K562 (cell line): ENCODE results near the gene AHCYL2. TPM values are rescaled to one million over a fixed set of nuclear protein-coding genes. Genes with fewer than 3 reads are reported as not detected.

Experiments
- CTCF ChIP-seq, 3 experiments: IDR thresholded peaks in 2 of 3; conservative IDR thresholded peaks in 1 of 3; 2 replicates each; pipeline ENCODE4 v1.5.1; 2011 to 2012; ENCODE audit warnings: low read length in 3 of 3, mild to moderate bottlenecking in 3 of 3, control low read depth in 2 of 3, improper control_type of control experiment in 1 of 3, inconsistent platforms in 1 of 3, low read depth in 1 of 3, mixed read lengths in 1 of 3, moderate library complexity in 1 of 3; ENCODE audit not compliant: insufficient read depth in 2 of 3
- ELF2 ChIP-seq: fragments of 250-450 bp; sonication (Bioruptor Pico); IDR thresholded peaks from 2 replicates; pipeline ENCODE4 v1.5.0; 2021; ENCODE audit warnings: mild to moderate bottlenecking
- FOXK2 ChIP-seq, 2 experiments: fragments of 450-650 bp; IDR thresholded peaks in 1 of 2; conservative IDR thresholded peaks in 1 of 2; 2 replicates each; pipeline ENCODE4 v1.6.1; 2016; ENCODE audit warnings: low read depth in 2 of 2, mild to moderate bottlenecking in 1 of 2
- GATAD2A ChIP-seq: fragments of 450-650 bp; IDR thresholded peaks from 2 replicates; pipeline ENCODE4 v1.6.1; 2017
- KAT8 ChIP-seq: fragments of 450-650 bp; IDR thresholded peaks from 2 replicates; pipeline ENCODE4 v1.6.1; 2016; ENCODE audit warnings: low read depth, mild to moderate bottlenecking
- KLF6 ChIP-seq: fragments of 250-450 bp; sonication (Bioruptor Pico); IDR thresholded peaks from 2 replicates; pipeline ENCODE4 v1.4.0; 2020; ENCODE audit warnings: mild to moderate bottlenecking, moderate library complexity, borderline replicate concordance
- MAFF ChIP-seq: IDR thresholded peaks from 2 replicates; pipeline ENCODE4 v1.6.1; 2012; ENCODE audit warnings: low read length, improper control_type of control experiment
- MBD1 ChIP-seq: fragments of 250-450 bp; sonication (Bioruptor Pico); IDR thresholded peaks from 2 replicates; pipeline ENCODE4 v1.8.0; 2022; ENCODE audit warnings: inconsistent platforms
- MCM3 ChIP-seq: fragments of 450-650 bp; IDR thresholded peaks from 2 replicates; pipeline ENCODE4 v1.6.1; 2016
- MLLT1 ChIP-seq, 2 experiments: fragments of 450-650 bp; IDR thresholded peaks; 2 replicates each; pipeline ENCODE4 v1.6.1; 2016
- ZFP91 ChIP-seq: sonication (generic); formaldehyde crosslinking; IDR thresholded peaks from 2 replicates; pipeline ENCODE4 v1.8.0; 2022; ENCODE audit warnings: mild to moderate bottlenecking, missing genetic modification reagents
- ZNF354B ChIP-seq: fragments of 250-450 bp; sonication (Bioruptor Pico); IDR thresholded peaks from 2 replicates; pipeline ENCODE4 v1.4.0; 2020
- ZNF41 ChIP-seq: fragments of 250-450 bp; sonication (Bioruptor Pico); conservative IDR thresholded peaks from 2 replicates; pipeline ENCODE4 v1.4.0; 2020; ENCODE audit warnings: mild to moderate bottlenecking
- ZNF583 ChIP-seq: fragments of 250-450 bp; sonication (Bioruptor Pico); IDR thresholded peaks from 2 replicates; pipeline ENCODE4 v1.4.0; 2020
- ZNF699 ChIP-seq: fragments of 250-450 bp; sonication (Bioruptor Pico); IDR thresholded peaks from 2 replicates; pipeline ENCODE4 v1.8.0; 2021; ENCODE audit warnings: mild to moderate bottlenecking, moderate library complexity; ENCODE audit not compliant: insufficient replicate concordance
- ZSCAN32 ChIP-seq: fragments of 450-650 bp; formaldehyde crosslinking; IDR thresholded peaks from 2 replicates; pipeline ENCODE4 v1.4.0; 2020; ENCODE audit warnings: mild to moderate bottlenecking, moderate library complexity
- polyA plus RNA-seq, 8 experiments: library from polyadenylated mRNA; depleted of rRNA in 4 of 8; stranded (reverse) in 5 of 8; unstranded in 3 of 8; fragments of >200 nt; fragmentation: Nextera tagmentation in 2 of 8; fragmentation: Illumina TruSeq in 1 of 8; extraction: Ambion mirVana in 2 of 8; extraction: Trizol in 1 of 8; gene quantifications; 2 replicates each; pipeline versions ENCODE4 v1.2.1 to v1.2.3, GENCODE V29; 2011 to 2014; ENCODE audit warnings: inconsistent platforms in 1 of 8, missing spikeins in 1 of 8
- total RNA-seq, 7 experiments: library from RNA; depleted of rRNA in 6 of 7; stranded (reverse); fragments of >200 nt in 6 of 7; fragmentation: Illumina TruSeq in 2 of 7; extraction: Trizol in 2 of 7; gene quantifications; 2 replicates each; pipeline versions ENCODE4 v1.2.1 to v1.2.3, GENCODE V29; 2011 to 2021; ENCODE audit warnings: low replicate concordance in 1 of 7

AHCYL2 gene
- total and polyA plus RNA-seq, 9 of the 15 experiments (the other 6 are each of a cell fraction or from before 2014, with no cell fraction given): 0.93 to 10.5 (median 5.2) TPM

GRCh38 chr7:129437190-129437589, 212.4 kb downstream of the AHCYL2 start (continued):
- TF ChIP-seq ZFP91 (CRISPR knock-in tag): no peak
- no peak for TF ChIP-seq MCM3
- TF ChIP-seq ELF2: no peak
- TF ChIP-seq MAFF: no peak
- TF ChIP-seq MBD1 (CRISPR knock-in tag): no peak
- no peak for TF ChIP-seq ZSCAN32
- no peak for TF ChIP-seq GATAD2A
- no peak for TF ChIP-seq CTCF (IDR thresholded peaks at IDR 0.05 in 2 of 3, conservative IDR thresholded peaks at IDR 0.05 in 1 of 3; ENCODE audit: insufficient read depth in 2 of 3, low read depth in 1 of 3, low read length in 3 of 3)
- no peak for TF ChIP-seq KLF6 (CRISPR knock-in tag)
- TF ChIP-seq ZNF699 (CRISPR knock-in tag): peak; percentile 51
- no peak for TF ChIP-seq ZNF583 (CRISPR knock-in tag)
- TF ChIP-seq ZNF354B (CRISPR knock-in tag): no peak
- TF ChIP-seq ZNF41 (CRISPR knock-in tag): no peak
- peak in 1 of 2 experiments; percentile 35; a peak in 1 of 4 replicates for TF ChIP-seq FOXK2 (conservative IDR thresholded peaks at IDR 0.05 in 1 of 2, IDR thresholded peaks at IDR 0.05 in 1 of 2; ENCODE audit: low read depth in 2 of 2)
- TF ChIP-seq KAT8: no peak
- peak in 1 of 2 experiments; percentile 32; a peak in 1 of 4 replicates for TF ChIP-seq MLLT1 (IDR thresholded peaks at IDR 0.05)
